Activated gamma-delta T cell treated with Interleukin-2 at 50 U/mL for 16 hours (primary cell): Measurements from ENCODE around the gene CMKLR1.

ENCODE experiments used
- DNase-seq: peaks from one replicate; pipeline ENCODE4 v3.0.0-alpha.2; 2020

Gene CMKLR1

DNA sequence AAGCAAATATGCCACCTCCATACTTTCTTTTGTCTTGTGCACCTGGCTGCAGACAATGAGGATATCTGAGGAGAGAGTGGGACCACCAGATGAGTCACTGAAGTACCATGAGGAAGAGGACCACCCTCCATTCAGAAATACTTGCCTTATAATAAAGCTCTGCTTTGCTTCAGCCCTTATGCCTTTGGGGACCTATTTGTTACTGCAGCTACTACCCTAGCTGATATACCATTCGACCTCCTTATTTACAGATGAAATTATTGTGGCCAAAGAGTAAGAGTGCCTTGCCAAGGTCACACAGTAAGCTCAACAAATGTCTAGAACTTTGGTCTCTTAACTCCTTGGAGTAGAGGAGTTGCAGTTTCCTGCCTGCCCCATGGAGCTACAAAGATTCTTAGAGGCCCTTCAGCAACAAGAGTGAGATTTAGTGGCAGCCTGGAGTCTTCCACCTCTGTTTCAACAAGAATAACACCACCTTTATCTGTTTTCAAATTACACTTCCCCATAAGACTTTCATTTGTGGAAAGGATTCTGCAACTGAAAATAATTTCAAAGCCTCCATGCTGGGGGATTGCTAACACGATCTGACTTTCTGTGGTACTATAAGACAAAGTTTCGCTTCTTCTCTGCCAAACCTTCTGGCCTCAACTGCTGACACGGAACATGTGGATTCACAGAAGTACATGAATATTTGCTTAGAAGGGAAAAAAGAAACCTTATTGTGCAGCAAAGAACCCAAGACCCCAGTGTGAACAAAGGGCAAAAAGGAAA, 3.6 kb downstream of the CMKLR1 start:
- DNase-seq: no peak

DNA sequence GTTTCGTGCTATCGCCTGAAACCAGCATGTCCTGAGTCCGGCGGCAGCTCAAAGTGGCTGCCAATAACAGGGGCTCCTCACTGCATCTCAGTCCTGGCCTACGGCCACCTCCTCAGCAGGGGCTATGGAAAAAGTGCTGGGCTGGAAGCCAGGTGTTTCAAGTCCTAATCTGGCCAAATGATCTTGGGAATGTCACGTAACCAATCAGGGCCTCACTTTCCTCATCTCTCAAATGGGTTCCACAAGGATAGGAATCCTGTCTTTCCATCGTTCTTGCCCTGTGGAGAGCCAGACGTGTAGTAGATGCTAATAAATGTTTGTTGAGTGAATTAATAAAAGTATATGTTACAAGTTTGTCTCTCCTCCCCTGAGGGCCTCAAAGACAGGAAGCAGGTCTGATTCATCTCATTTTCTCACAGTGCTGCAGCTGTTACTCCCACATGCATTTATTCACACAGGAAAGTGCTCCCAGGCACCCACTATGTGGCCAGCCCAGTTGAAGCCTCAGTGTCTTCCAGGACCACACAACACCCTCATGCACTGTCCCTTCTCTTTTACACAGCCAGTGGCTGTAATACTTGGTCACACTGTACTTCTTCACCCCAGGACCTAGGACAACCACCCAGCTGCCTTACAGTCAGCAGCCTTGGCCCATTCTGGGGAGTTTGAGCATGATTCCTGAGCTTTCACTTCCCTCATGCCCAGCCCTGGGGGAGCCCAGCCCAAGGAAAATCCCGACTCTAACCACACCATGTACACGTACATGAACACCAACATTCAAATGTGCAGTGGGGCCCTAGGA, 5.0 kb downstream of the CMKLR1 start:
- no peak for DNase-seq

DNA sequence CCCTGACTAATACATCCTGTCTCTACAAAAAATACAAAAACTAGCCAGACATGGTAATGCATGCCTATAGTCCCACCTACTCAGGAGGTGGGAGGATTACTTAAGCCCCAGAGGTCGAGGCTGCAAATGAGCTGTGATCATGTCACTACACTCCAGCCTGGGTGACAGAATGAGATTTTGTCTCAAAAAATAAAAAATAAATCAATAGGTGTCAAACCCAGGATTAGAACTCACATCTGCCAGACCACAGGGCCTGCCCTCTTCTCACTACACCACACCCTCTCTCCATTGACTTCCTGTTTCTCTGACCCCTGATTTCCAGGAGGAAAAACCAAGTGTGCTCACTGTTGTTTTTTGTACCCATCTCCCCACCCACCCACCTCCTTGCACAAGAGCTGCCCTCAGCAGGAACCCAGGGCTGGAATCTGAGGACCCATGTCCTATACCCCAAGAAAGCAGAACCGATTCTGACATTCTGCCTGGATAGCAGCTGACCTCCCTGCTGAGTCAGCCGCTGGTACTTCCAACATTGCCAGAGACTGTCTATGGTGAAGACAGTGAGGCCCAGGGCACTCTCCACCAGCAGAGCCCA, 6.2 kb downstream of the CMKLR1 start:
- DNase-seq: no peak

DNA sequence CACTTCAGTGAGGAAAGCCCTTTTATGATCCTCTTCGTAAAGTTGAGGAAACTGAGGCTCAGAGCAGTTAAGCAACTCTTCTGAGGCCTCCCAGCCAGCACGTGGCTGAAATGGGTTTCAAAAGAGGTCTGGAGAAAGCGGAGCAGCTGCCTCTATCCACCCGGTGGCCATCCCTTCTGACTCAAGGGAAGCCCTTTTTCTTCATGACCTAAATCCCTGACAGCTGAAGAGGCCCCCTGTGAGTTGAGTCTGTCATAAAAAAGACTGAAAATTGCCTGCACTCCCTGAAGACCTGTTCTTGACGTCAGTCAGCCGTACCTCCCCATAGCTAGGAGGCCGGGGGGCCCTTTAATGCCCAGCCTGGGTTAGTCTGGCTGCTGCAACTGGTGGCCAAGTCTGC, 10.7 kb downstream of the CMKLR1 start:
- DNase-seq: no peak

DNA sequence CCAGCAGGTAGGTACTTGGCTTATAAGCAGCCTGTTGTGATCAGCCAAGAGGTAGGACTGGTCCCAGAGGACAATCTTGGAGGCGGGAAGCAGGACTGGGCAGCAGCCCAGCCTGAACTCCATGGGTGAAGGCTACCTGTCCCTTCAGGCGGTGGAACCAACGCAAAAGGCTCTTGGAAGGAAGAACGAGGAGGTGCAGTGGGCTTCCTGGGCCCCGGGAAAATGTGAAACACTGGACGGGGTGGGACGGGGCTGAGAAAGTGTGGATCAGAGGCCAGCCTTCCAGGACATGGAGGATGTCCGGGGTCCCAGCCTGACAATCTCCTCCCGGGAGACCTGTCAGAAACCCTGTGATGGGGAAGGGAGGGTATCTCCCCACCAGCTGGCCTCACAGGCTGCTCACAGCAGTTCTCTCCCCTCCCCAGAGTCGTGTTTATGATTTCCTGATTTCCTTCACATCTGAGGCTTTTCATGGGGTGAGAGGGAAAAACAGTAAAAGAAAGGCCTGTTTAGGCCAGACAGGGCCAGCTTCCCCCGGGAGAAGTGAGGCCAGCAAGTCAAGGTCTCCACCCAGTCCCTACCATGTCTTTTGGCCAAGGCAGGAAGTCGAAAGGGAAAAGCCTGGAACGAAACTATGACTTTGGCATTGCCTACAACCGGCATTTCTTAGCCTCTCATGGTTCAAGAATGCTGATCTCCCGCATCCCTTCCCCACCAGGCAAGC, 11.3 kb downstream of the CMKLR1 start:
- DNase-seq: no peak

DNA sequence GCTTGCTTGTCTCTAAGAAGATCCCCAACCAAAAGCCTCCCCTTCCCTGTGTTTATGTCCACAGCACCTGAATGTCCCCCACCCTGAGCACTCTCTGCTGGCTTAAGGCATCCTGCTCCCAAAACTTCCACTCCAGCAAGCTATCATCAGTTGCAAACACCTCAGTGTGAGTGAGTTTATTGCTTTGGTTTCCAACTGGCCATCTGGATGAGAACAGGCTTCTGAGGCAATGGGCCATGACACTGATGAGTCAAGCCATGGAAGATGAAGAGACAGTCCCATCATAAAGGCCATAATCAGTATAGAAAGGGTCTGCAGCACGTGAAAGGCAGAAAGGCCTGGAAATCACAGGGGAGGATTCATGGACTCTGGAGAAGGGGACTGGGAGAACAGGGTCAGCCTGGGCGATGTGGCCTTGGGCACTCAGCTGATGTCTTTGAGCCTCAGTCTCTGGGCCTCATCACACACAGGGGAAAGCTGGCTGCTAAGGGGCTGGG, 12.8 kb downstream of the CMKLR1 start:
- no peak for DNase-seq

DNA sequence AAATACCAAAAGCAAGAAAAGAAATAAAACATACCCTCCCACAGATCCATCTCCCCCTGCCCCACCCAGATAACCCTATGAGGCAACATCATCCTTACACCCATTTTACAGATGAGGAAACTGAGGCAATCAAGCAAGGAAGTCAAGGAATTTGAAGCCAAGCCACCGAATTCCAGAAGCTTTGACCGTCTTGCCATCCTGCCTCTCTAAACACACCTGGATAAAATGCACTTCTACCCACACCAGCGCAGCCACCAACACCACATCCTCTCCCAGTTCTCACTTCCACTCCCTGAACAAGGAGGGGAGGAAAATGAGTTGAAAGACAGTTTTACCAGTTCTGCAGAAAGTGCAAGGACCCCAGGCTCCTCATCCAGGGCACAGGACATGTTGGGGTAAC, 13.6 kb downstream of the CMKLR1 start:
- DNase-seq: no peak

DNA sequence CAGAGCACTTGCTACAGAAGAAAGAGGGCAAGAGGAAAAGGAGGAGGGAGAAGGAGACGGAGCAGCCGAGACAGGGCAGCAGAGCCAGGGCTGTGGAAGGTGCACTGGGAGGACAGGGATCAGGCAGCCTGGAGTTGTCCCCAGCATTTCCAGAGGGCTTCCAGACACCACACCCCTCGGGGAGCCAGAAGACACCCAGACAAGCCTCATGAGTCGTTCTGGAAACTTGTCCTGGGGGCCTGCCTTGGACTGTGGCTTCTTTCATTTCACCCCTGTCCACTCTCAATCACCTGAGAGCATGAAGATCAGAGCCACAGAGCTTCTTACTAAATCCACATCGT, 14.1 kb downstream of the CMKLR1 start:
- DNase-seq: no peak

DNA sequence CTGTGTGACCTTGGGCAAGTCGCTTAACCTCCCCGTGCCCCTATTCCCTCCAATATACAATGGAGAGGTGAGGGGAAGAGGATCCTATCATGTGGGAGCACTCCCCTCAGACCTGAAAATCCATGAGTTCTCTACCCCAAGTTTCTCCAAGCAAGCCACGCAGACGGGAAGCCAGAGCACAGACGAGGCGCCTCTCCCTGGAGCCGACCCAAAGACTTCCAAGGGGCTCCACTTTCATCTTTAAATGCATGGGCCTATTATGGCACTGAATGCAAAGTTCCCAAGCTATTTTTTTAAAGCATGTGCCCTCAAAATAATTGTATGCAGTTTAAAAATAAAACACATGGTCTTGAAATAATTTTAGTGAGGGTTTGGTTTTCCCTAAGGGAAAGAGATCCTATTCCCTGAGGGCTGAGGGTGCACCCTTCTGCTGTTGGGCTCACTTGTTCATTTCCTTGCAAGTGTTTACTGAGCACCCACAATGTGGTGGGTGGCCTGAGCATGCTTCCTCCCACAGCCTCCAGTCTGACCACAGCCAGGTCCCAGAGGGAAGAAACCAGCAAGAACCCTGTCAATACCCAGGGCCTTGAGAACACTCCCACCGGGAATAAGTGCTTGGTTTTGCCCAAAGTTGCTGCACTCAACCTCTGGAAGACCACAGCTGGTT, 14.6 kb downstream of the CMKLR1 start:
- DNase-seq: no peak

DNA sequence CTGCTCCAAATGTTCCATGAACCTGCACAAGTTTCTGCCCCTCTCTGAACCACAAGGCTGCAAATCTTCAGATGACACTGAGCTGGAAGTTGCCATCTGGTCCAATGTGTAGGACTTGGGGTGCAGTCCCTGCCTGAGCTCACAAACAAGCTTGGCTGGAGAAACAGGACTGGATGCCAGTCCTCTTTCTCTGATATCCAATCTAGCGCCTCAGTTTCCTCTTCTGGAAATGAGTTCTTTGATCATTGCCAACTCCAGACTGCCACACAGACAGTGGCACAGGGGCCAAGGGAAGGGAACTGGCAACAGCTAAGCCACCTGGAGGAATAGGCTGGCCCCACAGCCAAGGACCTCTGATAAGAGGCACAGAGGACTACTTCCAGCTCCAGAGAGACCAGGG, 15.5 kb downstream of the CMKLR1 start:
- DNase-seq: no peak

DNA sequence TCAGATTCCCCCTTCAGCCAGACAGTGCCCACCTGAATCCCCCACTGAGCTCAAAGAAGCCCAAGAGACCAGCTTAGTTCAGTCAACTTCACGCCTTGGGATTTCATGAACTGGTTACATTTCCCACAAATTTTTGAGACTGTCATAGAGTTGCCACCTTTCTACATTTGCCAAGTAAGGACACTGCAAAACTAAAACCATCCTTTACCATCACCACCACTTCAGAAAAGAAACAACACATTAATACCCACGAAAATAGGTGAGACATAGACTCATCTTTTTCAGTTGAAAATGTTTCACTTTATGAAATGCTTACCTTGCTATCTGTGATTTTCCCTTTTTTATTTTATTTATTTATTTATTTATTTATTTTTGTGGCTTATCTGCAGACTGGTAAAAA, 16.1 kb downstream of the CMKLR1 start:
- DNase-seq: no peak

DNA sequence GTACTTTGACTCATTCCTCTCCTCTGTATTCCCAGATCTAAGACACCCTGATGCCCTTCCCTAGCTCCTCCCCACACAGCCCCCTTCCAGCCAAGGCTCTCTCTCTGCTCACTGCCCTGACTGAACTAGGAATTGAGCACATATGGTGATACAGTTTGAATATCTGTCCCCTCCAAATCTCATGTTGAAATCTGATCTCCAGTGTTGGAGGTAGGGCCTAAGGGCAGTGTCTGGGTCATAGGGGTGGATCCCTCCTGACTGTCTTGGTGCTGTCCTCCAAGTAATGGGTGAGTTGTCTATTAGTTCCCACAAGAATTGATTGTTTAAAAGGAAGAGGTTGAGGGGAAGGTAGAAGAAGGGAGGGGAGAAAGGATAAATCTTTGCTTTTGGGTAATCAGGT, 17.4 kb downstream of the CMKLR1 start:
- no peak for DNase-seq

DNA sequence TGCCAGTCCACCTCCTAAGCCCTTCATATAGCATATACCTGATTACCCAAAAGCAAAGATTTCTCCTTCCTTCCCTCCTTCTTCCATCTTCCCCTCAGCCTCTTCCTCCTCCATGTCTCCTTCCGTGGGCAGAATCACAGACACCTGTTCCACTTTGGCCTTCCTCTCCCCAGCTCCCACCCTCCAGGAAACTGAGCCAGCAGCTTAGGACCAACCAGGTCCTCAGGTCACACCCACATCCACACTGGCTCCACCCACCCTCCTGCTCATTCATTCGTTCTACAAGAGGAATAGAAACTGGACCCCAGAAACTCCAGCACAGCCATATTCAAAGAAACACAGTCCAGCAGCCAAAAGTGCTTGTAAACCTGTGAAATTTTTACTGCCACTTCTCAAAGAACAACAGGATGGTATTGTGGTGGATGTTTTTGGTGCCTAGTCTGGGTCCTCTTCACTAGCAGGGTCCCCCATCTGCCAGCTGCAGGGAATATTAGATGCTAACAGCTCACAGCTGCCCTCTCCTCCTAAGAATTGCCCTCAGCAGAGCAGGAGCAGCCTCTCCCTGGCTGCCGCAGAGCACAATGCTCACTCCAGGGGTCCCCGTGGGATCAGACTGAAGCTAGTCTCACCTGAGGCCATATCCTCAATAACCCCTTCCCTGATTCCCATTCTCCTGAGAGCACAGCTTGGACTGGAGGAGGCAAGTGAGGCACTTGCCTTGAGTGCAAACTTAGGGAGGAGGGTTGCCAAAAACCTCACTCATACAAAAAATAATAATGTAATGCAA, 18.4 kb downstream of the CMKLR1 start:
- no peak for DNase-seq

DNA sequence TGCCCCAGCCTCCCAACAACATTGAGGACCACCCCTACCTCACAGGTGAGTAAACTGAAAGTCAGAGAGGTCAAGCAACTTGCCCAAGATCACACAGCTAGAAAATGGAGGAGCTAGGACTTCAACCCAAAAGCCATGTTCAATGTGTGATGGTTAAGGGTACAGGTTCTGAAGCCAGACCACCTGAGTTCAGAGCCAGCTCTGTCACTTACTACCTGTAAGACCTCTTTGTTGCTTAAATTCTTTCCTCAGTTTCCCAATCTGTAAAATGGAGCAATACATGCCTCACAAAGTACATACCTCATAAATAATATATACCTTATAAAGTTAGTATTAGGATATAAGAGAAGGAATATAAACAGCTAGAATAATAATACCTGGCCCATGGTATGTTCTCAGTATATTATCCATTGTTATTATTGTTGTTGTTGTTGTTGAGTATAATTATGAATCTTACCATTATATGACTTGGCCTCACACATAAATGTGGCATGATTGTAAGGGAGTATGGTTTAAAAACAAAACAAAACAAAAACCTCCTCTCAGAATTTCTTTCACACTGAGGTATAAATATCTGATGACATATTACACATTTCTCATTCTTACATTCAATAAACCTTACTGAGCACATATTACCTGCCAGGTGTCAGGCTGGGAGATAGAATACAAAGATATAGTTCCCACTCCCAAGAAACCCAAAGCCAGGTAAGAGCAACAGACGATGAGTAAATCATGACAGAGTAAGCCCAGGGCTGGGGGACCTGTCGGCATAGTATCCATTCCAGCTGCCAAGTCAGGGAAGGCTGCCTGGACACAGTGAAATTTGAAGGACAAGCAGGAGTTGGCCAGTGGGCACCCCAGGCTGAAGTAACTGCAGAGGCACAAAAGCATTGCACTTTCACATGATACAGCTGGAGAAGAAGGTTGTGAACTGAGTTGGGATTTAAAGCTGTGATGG, 19.6 kb downstream of the CMKLR1 start:
- no peak for DNase-seq

DNA sequence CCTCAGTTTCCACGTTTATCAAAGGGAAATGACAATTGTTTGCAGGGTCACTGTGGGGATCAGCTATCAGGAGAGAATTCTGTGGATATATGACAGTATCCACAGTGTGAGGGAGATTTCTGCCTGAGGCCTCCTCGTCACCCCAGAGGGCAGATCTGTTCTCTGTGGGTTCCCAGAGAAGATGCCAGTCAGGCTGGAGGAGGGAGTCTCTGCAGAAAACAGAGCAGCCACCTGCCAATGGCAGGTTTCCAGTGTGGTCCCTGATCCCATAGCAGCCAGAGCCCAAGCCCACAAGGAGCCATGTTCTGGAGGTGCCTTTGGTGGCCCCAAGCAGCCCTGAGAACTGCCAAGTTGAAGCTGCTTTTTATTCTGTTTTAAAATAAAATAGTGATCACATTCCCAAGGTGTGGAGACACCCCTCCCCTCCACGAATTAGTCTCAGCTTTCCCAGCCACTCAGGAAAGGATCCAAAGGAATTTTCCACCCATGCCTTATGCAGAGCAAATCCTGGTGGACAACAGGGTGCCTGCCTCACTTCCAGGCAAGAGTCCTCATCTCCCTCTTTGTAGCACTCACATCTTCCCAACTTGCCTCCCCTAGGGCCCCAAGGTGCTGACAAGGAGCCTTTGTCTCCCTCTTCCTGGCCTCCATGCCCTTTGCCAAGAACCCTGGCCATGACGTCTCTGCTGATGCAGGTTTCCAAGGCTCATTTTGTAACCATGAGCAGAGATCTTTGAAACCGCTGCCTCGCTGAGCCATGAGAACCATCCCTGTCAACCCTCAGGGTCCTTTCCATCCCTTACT, 20.4 kb downstream of the CMKLR1 start:
- no peak for DNase-seq

DNA sequence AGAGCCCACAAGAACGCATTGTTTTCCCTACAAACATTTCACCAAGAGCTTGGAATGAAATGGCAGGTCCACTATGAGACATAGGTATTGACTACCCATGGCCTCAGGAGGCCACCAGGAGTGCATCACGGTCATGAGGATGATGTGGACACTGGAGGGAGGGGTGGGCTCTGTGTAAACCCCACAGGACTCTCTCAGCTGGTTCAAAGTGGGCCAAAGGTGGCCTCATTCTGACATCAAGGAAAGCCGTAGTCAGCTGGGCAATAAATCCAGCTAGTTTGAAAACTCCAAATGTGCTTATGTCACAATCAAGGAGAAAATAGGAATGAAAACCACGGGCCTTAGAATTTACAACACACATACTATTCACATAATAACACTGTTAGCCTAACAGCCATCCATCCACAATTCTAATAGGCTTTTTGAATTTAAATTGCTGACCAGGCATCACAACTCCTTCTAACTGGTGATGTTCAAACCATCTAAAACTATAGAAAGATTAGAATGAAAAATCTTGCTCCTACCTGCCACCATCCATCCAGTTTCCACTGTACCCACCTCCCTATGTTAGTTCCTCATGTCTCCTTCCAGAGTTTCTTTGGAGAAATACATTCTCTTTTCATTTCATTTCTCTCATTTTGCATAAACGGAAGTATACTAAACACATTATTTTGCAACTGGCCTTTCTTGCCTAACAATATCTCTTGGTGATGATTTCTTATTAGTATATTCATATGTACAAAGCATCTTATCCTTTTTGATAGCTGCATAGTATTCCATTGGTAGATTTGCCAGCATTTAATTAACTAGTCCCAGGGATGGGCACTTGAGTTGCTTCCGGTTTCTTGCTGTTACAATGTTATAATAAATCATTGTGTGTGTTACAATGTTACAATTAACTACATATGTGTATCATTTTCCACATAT, 21.5 kb downstream of the CMKLR1 start:
- DNase-seq: no peak

DNA sequence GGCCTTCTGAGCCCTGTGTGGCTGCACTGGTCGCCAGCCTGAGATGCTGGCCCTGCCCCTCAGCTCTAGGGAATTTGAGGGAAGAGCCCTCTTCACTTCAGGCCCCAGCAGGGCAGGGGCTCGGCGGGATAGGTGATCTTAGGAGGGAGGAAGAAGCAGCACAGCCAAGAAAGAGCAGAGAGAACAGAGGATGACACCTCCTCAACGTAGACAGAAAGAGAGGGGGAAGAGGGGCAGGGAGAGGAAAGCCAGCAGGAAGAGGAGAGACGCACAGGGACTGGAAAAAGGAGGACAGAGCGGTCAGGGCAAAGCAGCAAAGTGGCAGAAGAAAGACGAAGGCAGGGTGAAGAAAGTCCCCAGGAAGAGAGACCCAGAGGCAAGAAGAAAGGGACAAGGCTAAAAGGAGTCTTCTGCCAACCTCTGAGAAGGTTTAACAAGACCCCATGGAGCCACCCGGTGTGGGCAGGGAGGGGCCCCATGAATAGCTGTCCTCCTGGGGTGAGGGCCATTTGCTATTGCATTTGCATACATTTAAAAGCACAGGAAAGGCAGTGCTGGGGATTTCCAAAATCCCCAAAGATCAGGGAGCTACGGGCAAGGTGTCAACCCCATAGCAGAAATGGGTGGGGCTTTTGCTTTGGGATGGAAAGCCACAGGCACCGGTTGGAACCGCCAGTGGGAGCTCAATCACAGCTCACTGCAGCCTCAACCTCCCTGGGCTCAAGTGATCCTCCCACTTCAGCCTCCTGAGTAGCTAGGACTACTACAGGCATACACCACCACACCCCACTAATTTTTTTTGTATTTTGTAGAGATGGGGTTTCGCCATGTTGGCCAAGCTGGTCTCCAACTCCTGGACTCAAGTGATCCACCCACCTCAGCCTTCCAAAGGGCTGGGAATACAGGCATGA, 22.7 kb downstream of the CMKLR1 start:
- no peak for DNase-seq
